ENCODE measurements around the gene KLHL20. TPM values are rescaled to one million over a fixed set of nuclear protein-coding genes. Genes with fewer than 3 reads are reported as not detected.

KLHL20 gene
- total RNA-seq, 1 donor from 2014 or later, result 49.5 TPM

Other genes with a start within 250 kb of the KLHL20 start
- gene PRDX6, start 237.6 kb upstream of the KLHL20 start, total RNA-seq, result 224 and 251 TPM in 2 replicates
- not detected in 2 replicates for gene SLC9C2, start 111.9 kb upstream of the KLHL20 start, total RNA-seq
- gene TEX50, start 79.6 kb upstream of the KLHL20 start, total RNA-seq, result not detected in 2 replicates
- 0.05 and 0.17 TPM in 2 replicates for gene ANKRD45, start 45.1 kb upstream of the KLHL20 start, total RNA-seq
- 13.8 and 31.8 TPM in 2 replicates for gene DARS2, start 109.7 kb downstream of the KLHL20 start, total RNA-seq
- 13.4 and 19.6 TPM in 2 replicates for gene CENPL, start 109.9 kb downstream of the KLHL20 start, total RNA-seq
- 180 and 432 TPM in 2 replicates for gene GAS5, start 153.0 kb downstream of the KLHL20 start, total RNA-seq
- 5.5 and 6.0 TPM in 2 replicates for gene ZBTB37, start 153.4 kb downstream of the KLHL20 start, total RNA-seq
- 0.05 TPM in 1 of 2 replicates, not detected in the other for gene SERPINC1, start 202.3 kb downstream of the KLHL20 start, total RNA-seq